ENCODE results near the gene B4GALNT4.

B4GALNT4 gene

DNA sequence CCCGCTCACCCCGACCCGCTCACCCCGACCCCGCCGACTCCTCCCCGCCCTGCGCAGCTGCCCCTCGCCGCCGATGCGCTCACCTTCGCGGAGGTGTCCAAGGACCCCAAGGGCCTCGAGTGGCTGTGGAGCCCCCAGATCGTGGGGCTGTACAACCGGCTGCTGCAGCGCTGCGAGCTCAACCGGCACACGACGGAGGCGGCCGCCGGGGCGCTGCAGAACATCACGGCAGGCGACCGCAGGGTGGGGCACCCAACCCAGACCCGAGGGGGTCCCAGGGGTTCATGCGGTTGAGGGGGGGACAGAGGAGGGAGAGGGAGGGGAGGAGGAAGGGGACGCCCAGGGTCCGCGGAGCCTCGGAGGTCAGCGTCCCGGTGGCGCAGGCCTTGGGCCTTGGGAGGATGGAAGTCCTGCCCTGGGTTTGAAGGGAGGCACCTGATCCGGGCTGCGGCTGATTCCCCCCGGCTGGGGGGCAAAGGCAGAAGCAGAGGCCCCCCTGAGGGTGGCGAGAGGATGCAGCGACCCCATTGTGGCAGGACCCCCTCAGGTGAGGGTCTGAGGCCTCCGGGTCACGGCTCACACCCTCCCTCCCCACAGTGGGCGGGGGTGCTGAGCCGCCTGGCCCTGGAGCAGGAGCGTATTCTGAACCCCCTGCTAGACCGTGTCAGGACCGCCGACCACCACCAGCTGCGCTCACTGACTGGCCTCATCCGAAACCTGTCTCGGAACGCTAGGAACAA, 33.9 kb downstream of the B4GALNT4 start:
- H3K9ac ChIP-seq (ENCODE audit: low read depth, low read length): no peak overlapping the region
- no peaks in the 10 kb centered on the region for H3K36me3 ChIP-seq (ENCODE audit: insufficient read depth, low read length)
- H3K9me3 ChIP-seq (replicated peaks; ENCODE audit: low read length): no peaks in the 10 kb centered on the region
- no peak overlapping the region for H3K4me3 ChIP-seq (ENCODE audit: low read length)
- H3K27me3 ChIP-seq (ENCODE audit: control insufficient read depth, insufficient read depth, low read length): no peaks in the 10 kb centered on the region
- peaks cover 14% of the 10 kb centered on the region for H3K4me1 ChIP-seq (ENCODE audit: control insufficient read depth, insufficient read depth, low read length)
- H3K4me2 ChIP-seq (ENCODE audit: low read length): no peak overlapping the region

DNA sequence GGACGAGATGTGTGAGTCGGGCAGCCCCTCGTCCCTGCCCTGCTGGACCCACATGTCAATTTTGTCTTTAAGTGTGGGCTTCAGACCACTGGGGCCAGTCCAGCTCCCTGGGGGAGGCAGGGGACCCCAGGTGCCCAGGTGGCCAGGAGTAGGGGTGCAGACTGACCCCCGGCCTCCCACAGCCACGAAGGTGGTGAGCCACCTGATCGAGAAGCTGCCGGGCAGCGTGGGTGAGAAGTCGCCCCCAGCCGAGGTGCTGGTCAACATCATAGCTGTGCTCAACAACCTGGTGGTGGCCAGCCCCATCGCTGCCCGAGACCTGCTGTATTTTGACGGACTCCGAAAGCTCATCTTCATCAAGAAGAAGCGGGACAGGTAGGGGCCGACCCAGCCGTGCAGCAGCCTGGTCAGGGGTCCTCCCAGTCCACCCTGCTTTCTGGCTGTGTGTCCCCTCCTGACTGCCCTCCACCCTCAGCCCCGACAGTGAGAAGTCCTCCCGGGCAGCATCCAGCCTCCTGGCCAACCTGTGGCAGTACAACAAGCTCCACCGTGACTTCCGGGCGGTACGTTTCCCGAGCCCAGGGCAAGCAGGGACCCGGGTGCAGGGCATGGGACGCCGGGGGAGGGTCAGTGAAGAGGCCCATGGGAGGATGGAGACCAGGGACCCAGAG, 34.6 kb downstream of the B4GALNT4 start:
- no peak overlapping the region for H3K9ac ChIP-seq (ENCODE audit: low read depth, low read length)
- peaks cover 14% of the 10 kb centered on the region for H3K4me1 ChIP-seq (ENCODE audit: control insufficient read depth, insufficient read depth, low read length)

DNA sequence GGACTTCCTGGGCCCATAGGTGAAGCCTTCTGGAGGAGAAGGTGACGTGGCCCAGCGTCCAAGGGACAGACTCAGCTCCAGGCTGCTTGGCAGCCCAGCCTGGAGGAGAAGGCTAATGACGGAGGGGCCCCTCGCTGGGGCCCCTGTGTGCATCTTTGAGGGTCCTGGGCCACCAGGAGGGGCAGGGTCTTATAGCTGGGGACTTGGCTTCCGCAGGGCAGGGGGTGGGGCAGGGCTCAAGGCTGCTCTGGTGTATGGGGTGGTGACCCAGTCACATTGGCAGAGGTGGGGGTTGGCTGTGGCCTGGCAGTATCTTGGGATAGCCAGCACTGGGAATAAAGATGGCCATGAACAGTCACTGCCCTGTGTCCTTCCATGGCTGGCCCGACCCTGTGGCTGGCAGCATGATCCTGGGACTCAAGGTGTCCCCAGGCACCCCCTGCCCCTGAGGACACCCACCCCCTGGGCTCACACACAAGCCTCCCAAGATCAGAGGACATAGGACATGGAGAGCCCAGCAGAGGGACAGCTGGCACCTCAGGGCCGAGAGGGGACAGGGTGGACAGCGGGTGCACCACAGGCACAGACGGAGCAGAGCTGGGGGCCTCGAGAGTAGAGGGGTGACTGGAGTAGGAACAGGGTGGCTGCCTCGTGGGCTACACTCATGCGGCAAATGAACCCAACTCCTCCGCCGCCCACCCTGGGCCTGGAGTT, 35.4 kb downstream of the B4GALNT4 start:
- Histone ChIP-seq H3K4me2 (ENCODE audit: low read length) (no peak overlapping the region), H3K36me3 (ENCODE audit: insufficient read depth, low read length) (no peaks in the 10 kb centered on the region), H3K27me3 (ENCODE audit: control insufficient read depth, insufficient read depth, low read length) (no peaks in the 10 kb centered on the region), H3K9me3 (replicated peaks; ENCODE audit: low read length) (no peaks in the 10 kb centered on the region), H3K4me1 (ENCODE audit: control insufficient read depth, insufficient read depth, low read length) (peaks cover 14% of the 10 kb centered on the region), H3K4me3 (ENCODE audit: low read length) (no peak overlapping the region), H3K9ac (ENCODE audit: low read depth, low read length) (no peak overlapping the region)

More for the DNA sequence above, 34.6 kb downstream of the B4GALNT4 start:
- H3K4me3 ChIP-seq (ENCODE audit: low read length): no peak overlapping the region
- H3K4me2 ChIP-seq (ENCODE audit: low read length): no peak overlapping the region
- H3K36me3 ChIP-seq (ENCODE audit: insufficient read depth, low read length): no peaks in the 10 kb centered on the region
- H3K9me3 ChIP-seq (replicated peaks; ENCODE audit: low read length): no peaks in the 10 kb centered on the region
- H3K27me3 ChIP-seq (ENCODE audit: control insufficient read depth, insufficient read depth, low read length): no peaks in the 10 kb centered on the region

DNA sequence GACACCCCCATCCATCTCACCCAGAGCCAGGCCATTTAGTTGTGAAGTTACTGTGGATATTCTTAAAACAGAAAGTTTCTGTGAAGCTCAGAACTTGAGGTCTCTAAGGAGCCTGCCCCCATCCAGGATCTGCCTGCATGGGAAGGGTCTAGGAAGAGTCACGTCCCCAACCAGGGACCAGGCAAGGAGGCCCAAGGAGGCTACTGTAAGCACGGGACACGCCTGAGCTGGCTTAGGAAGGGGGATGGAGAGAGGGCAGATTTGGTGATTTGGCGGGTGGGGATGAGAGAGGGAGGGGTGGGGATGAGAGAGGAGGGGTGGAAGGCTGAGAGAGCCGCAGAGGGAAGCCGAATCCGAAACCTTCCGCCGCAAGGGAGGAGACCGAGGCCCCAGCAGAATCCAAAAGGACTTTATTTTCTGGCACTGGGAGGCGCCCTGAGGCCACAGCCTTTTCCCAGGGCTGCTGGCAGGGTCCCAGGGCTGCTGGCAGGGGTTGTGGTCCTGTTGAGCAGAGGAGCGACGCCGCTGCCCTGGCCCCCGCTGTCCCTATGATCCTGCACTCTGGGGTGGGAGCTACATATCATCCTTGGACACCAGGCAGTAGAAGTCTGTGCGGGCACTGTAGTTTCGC, 36.1 kb downstream of the B4GALNT4 start:
- Histone ChIP-seq H3K9me3 (replicated peaks; ENCODE audit: low read length) (no peaks in the 10 kb centered on the region), H3K4me2 (ENCODE audit: low read length) (peak overlapping the region; percentile 92), H3K4me1 (ENCODE audit: control insufficient read depth, insufficient read depth, low read length) (peaks cover 14% of the 10 kb centered on the region), H3K36me3 (ENCODE audit: insufficient read depth, low read length) (no peaks in the 10 kb centered on the region), H3K4me3 (ENCODE audit: low read length) (no peak overlapping the region), H3K27me3 (ENCODE audit: control insufficient read depth, insufficient read depth, low read length) (no peaks in the 10 kb centered on the region), H3K9ac (ENCODE audit: low read depth, low read length) (no peak overlapping the region)

DNA sequence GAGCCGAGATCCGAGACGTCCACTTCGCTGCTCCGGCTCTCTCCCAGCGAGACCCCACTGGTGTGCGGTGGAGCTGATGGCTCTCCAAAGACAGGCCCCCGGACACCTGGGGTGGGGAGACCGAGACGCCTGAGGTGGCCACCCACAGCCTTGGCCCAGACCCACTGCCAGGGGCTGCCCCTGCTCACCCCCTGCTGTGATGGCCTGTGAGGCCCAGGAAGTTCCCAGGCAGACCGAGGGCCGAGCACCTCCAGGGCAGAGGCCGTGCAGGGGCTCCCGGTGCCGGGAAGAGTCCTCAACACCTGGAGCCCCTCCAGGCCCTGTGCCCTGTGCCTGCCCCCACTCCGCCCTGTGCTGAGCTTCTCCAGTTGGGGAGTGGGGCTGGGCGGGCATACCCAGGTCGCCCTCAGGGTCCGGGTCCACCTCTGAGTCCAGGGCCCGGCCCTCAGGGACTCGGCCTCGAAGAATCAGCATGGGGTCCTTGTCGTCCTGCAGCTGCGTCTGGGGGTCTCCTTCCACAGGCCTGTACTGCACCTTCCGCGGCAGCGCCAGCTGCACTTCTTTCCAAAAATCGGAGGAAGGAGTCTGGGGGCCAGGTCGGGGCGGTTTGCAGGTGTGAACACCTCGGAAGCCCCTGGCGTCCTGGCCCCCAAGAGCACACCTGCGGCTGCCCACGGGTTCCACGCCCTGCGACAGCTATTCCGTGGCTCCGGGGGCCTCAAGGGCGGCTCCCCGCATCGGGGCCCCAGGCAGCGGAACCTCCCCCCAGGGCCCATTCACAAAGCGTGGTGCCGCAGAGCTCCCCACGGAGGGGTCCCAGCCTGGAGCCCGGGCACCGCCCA, 36.9 kb downstream of the B4GALNT4 start:
- Histone ChIP-seq H3K4me3 (ENCODE audit: low read length) (peak overlapping the region; percentile 81), H3K9ac (ENCODE audit: low read depth, low read length) (peak overlapping the region; percentile 65)

DNA sequence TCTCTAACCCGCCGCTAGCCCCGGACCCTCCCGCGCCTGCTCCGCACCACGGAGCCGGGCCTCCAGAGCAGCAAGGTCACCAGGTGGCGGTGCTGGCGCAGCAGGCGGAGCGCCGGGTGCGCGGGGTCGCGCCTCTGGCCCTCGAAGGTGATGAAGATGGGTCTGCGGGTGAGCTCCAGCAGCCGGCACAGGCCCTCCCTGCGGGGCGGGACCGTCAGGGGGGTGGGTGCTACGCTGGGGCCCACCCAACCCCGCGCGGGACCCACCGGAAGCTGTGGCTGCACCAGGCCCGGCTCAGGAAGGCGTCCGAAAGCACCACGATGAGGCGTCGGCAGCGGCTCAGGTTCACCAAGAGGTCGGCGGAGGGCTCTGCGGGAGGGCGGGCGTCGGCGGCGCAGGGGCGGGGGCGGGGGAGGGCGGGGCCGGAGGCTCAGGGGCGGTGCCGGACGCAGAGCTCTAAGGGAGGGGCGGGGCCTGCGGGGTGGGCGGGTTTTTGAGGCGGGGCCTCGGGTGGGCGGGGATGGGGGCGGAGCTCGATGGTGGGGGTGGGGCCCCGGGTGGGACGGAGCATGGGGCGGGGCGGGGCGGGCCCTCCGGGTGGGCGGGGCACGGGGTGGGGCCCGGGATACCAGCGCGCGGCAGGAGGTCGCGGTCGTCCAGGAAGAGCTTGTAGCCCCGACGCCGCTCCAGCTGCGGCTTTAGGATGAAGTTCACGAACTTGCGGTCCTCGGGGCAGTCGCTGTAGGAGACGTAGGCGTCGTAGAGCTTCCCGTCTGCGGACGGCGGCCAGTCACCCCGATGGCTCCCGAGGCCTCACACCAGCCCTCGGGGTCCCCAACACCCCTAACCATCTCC, 37.7 kb downstream of the B4GALNT4 start:
- H3K27me3 ChIP-seq (ENCODE audit: control insufficient read depth, insufficient read depth, low read length): no peaks in the 10 kb centered on the region
- no peaks in the 10 kb centered on the region for H3K36me3 ChIP-seq (ENCODE audit: insufficient read depth, low read length)
- H3K4me2 ChIP-seq (ENCODE audit: low read length): peak overlapping the region; percentile 92
- peak overlapping the region; percentile 81 for H3K4me3 ChIP-seq (ENCODE audit: low read length)
- peak overlapping the region; percentile 65 for H3K9ac ChIP-seq (ENCODE audit: low read depth, low read length)
- peaks cover 14% of the 10 kb centered on the region for H3K4me1 ChIP-seq (ENCODE audit: control insufficient read depth, insufficient read depth, low read length)
- H3K9me3 ChIP-seq (replicated peaks; ENCODE audit: low read length): no peaks in the 10 kb centered on the region

More for the DNA sequence above, 36.9 kb downstream of the B4GALNT4 start:
- Histone ChIP-seq H3K4me2 (ENCODE audit: low read length) (peak overlapping the region; percentile 92), H3K4me1 (ENCODE audit: control insufficient read depth, insufficient read depth, low read length) (peaks cover 14% of the 10 kb centered on the region), H3K36me3 (ENCODE audit: insufficient read depth, low read length) (no peaks in the 10 kb centered on the region), H3K27me3 (ENCODE audit: control insufficient read depth, insufficient read depth, low read length) (no peaks in the 10 kb centered on the region), H3K9me3 (replicated peaks; ENCODE audit: low read length) (no peaks in the 10 kb centered on the region)

DNA sequence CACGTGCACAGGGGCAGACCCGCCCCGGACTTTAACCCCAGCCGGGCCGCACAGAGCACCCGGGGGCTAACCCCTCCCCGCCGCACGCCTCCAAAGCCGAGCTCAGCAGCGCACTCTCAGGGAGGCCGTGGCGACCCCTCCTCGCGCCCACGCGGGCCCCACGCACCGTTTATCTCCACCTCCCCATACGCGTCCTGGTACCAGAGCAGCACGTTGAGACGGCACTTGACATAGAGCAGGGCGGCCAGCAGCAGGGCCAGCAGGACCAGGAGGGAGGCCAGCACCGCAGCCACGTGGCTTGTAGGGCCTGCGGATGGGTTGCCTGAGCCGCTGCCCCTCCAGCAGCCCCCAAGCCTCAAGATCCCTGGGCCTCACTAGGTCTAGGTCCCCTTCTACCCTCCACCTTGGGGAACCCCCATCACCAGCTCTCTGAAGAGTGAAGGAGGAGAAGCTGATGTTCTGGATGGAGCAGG, 38.4 kb downstream of the B4GALNT4 start:
- Histone ChIP-seq H3K9ac (ENCODE audit: low read depth, low read length) (no peak overlapping the region), H3K9me3 (replicated peaks; ENCODE audit: low read length) (no peaks in the 10 kb centered on the region), H3K36me3 (ENCODE audit: insufficient read depth, low read length) (no peaks in the 10 kb centered on the region), H3K4me3 (ENCODE audit: low read length) (no peak overlapping the region), H3K4me2 (ENCODE audit: low read length) (no peak overlapping the region), H3K4me1 (ENCODE audit: control insufficient read depth, insufficient read depth, low read length) (peaks cover 14% of the 10 kb centered on the region), H3K27me3 (ENCODE audit: control insufficient read depth, insufficient read depth, low read length) (no peaks in the 10 kb centered on the region)

DNA sequence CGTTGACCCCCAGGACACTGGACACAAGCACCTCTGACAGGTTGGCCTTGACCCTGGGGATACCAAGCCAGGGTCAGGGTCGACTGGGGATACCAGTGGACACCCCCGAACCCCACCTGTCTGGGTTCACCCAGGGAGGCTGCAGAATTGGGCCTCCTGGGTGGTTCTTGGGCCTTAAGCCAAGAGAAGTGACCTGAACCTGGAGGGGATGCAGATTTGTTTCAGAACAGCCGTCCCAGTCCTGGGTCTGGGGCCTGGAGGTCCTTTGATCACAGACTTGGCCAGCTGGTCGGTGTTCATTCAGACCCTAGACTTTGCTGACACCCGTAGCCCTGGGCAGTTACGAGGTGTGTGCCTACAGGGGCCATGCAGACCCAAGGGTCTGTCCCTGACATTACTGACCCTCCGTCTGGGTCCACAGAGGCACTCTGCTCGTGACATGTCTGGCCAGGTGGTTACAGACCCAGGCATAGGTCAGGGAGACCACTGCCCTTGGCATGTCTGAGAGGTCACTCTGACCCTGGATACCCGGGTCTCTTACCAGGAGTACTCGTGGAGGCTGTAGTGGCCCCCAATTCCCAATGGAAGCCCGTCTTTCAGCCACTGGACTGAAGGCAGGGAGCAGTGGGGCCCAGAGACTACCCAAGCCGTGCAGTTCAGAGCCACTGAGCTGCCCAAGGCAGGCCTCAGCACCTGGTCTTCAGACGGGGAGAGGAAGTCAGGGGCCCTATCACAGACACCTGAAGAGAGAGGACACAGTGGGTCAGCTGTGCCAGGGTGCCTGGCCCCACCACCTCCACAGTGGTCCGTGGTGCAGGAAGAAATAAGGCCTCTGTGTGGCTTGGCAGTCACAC, 39.1 kb downstream of the B4GALNT4 start:
- peaks cover 14% of the 10 kb centered on the region for H3K4me1 ChIP-seq (ENCODE audit: control insufficient read depth, insufficient read depth, low read length)
- no peak overlapping the region for H3K4me3 ChIP-seq (ENCODE audit: low read length)
- no peak overlapping the region for H3K9ac ChIP-seq (ENCODE audit: low read depth, low read length)
- H3K36me3 ChIP-seq (ENCODE audit: insufficient read depth, low read length): no peaks in the 10 kb centered on the region
- H3K9me3 ChIP-seq (replicated peaks; ENCODE audit: low read length): no peaks in the 10 kb centered on the region
- H3K27me3 ChIP-seq (ENCODE audit: control insufficient read depth, insufficient read depth, low read length): no peaks in the 10 kb centered on the region
- H3K4me2 ChIP-seq (ENCODE audit: low read length): no peak overlapping the region

DNA sequence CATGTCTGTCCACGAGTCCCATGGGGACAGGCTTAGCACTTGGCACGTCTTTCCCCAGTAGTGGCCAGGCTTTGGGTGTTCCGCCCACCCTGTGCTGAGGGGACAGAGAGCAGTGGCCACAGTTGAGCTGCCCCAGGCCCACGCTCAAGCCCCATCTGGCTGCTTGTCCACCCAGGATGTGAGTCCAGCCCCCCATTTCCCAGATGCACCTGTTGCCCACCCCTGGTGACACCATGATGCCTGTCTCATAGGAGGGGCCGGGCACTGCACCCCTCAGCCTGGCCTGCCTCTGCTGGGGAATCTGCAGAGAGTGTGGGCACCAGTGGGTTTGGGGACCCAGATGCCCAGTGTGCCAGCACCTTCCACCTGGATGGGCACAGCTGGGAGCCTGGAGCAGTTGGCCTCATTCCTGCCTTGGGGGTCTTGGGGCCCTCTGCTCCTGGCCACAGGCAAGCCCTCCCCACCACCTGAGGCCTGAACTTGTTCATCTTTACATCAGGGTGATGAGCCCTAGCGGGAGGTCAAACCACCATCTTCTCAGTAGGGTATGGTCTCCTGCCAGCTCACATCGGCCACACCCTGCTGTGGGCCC, 39.8 kb downstream of the B4GALNT4 start:
- no peaks in the 10 kb centered on the region for H3K27me3 ChIP-seq (ENCODE audit: control insufficient read depth, insufficient read depth, low read length)
- no peak overlapping the region for H3K4me3 ChIP-seq (ENCODE audit: low read length)
- no peak overlapping the region for H3K4me2 ChIP-seq (ENCODE audit: low read length)
- H3K36me3 ChIP-seq (ENCODE audit: insufficient read depth, low read length): no peaks in the 10 kb centered on the region
- H3K9me3 ChIP-seq (replicated peaks; ENCODE audit: low read length): no peaks in the 10 kb centered on the region
- no peak overlapping the region for H3K9ac ChIP-seq (ENCODE audit: low read depth, low read length)
- H3K4me1 ChIP-seq (ENCODE audit: control insufficient read depth, insufficient read depth, low read length): peaks cover 14% of the 10 kb centered on the region

Data from skeletal muscle satellite cell (primary cell).